GM21737 (cell line): ENCODE measurements around the gene G2E3.
"Not testable (repeated sequence)": the region's sequence is repeated elsewhere in the genome, so short reads cannot be mapped to it uniquely, and the experiment has no call there.

Source experiments
- ATAC-seq: cut with Tn5 transposase; IDR thresholded peaks from one replicate; pipeline ENCODE4 v1.9.1; 2021; ENCODE audit warnings: mild to moderate bottlenecking, moderate library complexity; ENCODE audit not compliant: unreplicated experiment

The G2E3 gene

DNA sequence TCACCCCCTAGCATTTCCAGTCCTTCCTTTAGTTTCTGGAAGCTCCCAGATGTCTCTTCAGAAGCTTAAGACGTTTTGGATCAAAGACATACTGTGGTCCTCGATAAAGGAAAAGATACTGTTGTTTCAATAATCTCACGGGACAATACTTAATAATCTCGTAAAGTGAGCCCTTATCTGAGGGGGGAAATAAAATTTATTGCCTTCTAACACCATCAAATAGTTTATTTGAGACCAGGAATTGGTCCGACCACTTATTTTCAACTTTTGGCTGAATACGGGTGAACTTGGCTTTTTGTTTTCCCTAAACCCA is 640 bp upstream of the G2E3 start:
- ATAC-seq: no peak

DNA sequence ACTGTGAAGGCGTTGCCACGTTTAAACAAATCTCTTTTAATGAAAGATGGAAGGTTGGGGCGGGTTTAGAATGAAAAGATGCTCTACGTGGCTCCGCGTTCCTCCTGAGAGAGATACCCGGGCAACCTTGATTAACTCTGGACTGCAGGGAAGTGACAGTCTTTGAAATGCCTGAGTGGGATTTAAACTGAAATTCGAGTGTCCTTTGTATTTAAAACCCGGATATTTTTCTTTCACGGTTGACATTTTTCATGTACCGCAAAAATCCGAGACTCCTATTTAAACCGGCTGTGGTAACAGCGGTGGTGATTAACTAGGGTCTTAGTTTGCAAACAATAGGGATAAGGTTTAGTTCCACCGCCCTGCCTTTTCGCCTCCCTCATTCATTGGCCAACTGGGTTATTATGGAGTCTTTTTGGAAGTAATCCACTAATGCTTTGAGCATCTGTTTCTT is 707 bp downstream of the G2E3 start:
- no peak for ATAC-seq

DNA sequence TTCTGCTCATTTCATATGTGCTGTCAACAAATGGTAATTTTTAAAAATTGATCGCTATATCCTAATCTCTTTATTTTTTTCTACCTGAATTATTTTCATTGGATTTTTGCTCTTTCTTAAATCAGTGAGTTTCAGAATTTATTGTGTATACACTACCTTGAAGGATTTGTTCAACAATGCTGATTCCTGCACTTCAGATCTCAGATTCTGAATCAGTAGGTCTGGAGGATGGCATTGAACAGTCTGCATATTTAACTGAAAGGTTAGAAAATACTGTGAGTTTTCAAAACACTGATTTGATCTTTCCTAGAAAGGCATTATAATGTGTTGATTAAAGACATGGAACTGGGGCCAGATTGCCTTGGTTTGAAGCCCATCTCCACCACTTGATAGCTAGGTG is 1.6 kb downstream of the G2E3 start:
- ATAC-seq: no peak

DNA sequence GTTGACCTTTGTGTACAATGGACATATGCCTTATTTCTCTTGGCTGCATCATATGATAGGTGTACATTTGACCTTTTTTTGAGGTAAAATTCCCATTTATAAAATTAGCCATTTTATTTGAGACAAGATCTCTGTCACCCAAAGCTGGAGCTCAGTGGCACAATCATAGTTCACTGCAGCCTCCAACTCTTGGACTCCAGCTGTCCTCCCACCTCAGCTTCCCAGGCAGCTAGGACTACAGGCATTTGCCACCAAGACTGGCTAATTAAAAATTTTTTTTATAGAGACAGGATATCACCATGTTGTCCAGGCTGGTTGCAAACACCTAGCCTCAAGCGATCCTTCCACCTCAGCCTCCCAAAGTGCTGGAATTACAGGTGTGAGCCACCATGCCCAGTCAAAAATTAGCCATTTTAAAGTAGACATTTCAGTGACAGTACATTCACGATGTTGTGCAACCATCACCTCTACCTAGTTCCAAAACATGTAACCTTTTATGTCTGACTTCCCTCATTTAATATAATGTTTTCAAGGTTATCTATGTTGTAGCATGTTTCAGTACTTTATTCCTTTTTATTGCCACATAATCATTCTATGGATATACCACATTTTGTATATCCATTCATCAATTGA is 5.4 kb downstream of the G2E3 start:
- no peak for ATAC-seq

DNA sequence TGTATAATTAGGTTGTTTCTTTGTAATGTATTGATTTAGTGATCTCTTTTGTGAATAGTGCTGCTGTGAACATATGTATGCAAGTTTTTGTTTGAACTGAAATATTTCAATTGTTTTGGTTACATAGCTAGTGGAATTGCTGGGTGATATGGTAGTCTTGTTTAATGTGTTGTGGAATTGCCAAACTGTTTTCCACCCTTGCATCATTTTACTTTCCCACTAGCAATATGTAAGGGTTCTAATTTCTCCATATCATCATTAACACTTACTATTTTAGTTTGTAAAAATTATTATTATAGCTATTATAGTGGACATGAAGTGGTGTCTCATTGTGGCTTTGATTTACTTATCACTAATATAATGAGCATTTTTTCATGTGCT is 5.9 kb downstream of the G2E3 start:
- no peak for ATAC-seq

DNA sequence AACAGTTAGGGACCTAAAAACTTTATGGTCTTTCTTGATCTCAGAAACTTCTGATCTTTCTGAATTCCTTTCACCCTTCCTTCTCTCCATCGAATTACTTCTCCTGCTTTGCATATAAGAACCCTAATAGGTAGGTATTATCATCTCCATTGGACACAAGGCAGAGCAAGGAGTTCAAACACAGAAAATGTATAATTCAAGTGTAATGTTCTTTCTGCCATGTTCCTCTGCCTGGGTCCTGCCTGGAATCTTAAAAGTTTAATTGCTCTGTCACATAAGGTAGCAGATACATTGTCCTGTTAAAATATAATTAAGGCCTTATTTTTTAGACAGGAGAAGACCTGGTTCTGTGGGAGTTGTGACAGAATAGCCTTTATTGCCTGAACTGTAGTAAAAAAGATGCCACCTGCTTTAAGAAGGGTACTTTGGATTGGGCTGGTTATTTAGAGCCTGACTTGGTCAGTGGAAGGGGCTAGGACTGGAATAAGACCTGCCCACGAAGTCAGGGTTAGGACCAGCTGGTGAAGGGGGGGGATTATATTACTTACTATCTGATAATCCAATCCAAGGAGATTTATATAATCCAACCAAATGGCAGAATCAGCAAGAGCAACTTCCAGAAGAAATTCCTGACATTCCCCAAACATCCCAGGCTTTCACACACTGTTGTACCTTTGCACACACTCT is 10.4 kb downstream of the G2E3 start:
- no peak for ATAC-seq

DNA sequence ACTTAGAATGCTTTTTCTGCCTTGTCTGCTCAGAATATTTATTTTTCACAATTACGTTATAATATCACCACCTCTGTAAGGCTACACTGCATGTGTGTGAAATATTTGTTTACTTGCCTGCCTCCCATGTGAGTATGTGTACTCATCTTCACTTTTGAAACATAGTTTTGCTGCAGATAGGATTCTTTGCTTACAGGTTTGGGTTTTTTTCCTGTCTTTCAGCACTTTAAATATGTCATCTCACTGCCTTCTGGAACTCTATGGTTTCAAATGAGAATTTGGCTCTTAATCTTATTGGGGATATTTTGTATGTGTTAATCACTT is 10.9 kb downstream of the G2E3 start:
- no peak for ATAC-seq

DNA sequence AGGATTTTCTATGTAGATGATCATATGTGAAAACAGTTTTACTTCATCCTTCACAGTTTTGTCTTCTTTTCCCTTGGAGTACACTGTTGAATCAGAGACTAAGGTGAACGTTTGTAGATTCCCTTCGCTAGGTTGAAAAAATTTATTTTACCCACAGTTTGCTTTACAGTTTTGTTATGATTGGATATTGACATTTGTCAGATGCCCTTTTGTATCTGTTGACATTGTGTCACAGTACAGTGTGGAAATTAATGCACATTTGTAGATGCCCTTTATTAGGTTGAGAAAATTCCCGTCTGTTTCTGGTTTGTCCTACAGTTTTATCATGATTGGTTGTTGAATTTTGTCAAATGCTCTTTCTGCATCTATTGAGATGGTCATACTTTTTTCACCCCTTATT is 13.3 kb downstream of the G2E3 start:
- ATAC-seq: no peak

DNA sequence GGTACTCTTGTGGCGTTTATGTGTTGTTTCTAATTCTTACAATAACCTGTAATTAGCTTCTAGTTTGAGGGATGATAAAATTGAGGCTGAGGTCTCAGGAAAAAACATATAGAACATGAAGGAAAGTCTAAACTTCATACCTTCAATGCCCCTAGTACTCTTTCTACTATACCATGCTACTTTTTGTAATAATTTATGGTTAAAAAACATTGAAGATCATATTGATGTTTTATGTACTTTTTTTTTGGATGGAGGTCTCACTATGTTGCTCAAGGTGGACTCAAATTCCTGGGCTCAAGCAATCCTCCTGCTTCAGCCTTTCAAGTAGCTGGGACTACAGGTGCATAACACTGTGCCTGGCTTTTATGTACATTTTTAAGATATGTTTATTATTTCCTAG is 13.8 kb downstream of the G2E3 start:
- ATAC-seq: no peak

DNA sequence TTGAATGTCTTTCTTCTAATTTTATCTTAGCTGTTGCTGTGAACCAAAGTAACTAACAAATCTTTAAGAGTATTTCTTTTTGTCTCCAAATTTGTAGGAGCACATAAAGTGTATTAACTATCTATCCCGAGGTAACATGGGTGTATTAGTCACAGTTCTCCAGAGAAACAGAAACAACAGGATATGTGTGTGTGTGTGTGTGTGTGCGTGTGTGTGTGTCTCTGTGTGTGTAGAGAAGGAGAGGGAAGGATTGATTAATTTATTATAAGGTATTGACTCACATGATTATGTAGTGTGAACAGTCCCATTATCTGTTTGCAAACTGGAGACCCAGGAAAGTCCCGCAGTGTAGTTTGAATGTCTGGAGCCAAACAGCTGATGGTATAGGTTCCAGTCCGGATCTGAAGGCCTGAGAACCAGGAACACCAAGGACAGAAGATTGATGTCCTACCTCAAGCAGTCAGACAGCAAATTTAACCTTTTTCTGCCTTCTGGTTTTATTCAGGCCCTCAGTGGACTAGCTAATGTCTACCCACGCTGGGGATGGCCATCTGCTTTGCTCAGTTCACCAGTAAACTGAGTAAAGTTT is 14.4 kb downstream of the G2E3 start:
- no peak for ATAC-seq

DNA sequence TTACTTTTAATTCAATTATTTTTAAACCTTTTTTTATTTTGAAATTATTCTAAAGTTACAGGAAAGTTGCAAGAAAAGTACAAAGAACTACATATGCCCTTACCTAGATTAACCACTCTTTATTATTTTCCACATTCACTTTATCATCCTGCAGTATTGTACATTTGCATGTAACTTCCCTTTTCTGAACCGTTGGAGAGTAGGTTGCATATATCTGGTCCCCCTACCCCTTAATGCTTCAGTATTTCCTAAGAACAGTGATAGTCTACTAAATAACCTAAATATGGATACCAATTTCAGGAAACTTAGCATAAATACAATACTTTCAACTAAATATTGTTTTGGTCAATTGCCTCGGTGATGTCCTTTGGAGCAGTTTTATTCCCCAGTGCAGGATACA is 15.0 kb downstream of the G2E3 start:
- no peak for ATAC-seq

DNA sequence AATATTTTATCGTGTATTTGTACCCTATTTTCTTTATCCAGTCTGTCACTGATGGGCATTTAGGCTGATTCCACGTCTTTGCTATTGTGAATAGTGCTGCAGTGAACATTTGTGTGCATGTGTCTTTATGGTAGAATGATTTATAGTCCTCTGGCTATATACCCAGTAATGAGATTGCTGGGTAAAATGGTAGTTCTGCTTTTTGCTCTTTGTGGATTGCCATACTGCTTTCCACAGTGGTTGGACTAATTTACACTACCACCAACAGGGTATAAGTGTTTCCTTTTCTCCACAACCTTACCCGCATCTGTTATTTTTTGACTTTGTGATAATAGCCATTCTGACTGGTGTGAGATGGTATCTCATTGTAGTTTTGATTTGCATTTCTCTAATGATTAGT is 15.8 kb downstream of the G2E3 start:
- ATAC-seq: not testable (repeated sequence)

DNA sequence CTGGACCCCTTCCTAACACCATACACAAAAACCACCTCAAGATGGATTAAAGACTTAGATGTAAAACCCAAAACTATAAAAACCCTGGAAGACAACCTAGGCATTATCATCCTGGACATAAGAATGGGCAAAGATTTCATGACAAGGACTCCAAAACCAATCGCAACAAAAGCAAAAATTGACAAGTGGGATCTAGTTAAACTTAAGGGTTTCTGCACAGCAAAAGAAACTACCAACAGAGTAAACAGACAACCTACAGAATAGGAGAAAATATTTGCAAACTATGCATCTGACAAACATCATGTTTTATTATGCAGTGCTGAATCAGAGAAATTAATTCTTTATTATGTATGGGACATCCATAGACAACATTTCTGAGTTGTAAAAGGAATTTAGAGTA is 17.4 kb downstream of the G2E3 start:
- ATAC-seq: not testable (repeated sequence)

DNA sequence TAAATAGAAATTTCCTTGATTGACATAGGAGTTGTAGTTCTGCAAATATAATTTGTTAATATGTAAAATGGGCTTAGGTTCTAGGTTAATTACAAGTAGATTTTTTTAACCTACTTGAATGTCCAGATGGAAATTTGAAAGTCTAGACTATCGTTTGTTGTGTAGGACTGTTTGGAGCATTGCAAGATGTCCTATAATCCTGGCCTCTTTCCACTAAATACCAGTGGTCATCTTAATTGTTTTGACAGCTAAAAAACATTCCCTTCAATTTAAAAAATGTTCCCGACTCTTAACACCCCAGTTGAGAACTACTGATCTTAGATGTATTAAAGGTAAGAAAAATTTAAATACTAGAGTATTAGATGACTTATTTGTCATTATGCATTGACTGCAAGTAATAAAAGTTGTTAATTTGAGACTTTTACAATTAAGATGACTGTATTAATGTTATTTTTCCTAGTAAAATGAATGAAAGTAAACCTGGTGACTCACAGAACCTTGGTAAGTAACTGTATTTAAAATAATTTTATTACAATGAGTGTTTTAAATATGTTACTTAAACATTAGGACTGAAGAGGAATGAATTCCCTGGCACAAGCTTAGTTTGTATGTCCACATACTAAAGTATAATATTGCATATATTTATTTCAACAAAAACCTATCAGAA is 21.8 kb downstream of the G2E3 start:
- no peak for ATAC-seq

DNA sequence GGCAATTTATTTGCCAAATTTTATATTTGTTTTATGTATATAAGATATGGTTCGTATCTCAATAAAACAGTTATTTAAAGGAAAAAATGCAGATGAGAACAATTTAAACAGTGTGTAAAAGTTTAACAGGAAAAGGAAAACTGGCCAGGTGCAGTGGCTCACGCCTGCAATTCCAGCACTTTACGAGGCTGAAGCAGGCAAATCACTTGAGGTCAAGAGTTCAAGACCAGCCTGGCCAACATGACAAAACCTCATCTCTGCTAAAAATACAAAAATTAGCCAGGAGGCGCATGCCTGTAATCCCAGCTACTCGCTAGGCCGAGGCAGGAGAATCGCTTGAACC is 22.3 kb downstream of the G2E3 start:
- ATAC-seq: no peak

DNA sequence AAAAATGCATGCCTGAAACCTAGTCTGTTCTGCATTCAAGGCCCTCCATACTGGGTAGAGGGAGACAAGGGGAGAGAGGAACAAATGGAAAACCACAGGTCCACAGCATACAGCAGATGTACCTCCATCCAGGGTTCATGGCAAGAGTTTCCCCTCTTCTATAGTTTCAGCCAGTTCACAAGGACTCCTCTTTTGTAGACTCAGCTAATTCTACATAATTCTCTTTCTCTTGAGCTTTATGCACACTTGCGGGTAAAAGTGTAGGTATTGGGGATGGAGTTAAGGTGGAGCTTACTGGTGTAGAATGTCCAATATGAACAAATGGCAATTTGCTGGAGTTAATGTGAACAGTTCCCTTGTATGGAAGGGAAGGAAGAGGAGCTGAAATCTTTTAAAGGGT is 23.4 kb downstream of the G2E3 start:
- no peak for ATAC-seq

DNA sequence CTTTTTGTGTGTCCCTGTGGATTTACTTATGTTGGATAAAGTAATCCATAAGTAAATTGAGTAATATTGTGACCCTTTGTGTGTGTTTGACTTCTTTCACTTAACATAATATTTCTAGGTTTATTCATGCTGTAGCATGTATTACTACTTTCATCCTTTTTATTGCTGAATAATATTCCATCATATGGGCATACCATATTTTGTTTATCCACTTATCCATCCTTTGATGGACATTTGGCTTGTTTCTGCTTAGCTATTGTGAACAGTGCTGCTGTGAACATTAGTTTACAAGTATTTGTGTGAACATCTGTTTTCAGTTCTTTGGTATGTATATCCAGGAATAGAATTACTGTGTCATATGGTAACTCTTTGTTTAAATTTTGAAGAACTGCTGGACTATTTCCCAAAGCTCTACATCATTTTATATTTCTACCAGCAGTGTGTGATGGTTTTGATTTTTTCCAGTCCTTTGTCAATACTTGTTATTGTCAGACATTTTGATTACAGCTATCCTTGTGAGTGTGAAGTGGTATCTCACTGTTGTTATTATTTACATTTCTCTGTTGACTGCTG is 25.2 kb downstream of the G2E3 start:
- ATAC-seq: no peak

DNA sequence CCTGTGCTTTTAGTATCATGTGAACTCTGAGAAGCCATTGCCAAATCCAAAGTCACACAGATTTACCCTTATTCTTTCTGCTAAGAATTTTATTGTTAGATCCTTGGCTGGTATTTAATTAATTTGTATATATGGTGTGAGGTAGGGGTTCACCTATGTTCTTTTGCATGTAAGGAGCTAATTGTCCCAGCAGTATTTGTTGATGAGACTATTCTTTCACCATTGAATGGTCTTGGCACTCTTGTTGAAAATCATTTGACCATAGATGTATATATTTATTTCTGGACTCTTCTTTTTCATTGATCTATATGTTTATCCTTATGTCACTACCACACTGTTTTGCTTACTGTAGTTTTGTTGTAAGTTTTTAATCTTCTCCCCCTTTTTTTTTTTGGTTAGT is 26.2 kb downstream of the G2E3 start:
- no peak for ATAC-seq

DNA sequence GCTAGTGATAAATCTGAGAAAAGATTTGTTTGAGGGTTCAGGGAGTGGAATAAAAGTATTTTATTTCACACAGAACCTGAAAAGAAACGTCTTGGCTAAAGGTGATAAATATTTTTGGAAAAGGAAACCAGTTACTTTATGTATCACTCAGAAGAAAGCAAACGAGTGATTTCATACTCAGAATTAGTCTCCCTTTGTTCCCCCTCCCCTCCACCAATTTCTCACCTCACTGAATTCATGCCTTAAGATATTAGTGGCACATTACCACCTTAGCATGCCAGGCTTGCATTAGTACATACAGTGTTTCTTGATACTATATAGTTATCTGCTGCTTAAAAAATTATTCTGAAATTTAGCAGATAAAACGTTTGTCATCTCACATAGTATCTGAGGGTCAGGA is 28.2 kb downstream of the G2E3 start:
- ATAC-seq: no peak

DNA sequence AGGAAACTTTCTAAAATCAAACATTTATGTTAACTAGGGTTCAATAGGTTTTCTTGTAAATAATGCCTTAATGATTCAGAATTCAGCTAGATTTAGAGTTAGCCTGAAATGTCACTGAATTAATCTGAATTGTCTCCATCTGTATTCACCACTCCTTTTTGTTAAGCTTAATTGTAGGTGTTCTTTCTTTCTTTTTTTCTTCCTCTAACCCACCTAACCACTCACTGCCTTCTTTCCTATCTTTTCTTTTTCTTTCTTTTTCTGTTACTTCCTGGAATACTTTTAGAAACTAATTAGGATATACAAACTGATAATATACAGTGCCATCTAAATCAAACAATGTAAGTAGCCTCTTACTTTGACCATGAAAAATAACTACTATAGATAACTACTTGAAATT is 29.9 kb downstream of the G2E3 start:
- no peak for ATAC-seq

DNA sequence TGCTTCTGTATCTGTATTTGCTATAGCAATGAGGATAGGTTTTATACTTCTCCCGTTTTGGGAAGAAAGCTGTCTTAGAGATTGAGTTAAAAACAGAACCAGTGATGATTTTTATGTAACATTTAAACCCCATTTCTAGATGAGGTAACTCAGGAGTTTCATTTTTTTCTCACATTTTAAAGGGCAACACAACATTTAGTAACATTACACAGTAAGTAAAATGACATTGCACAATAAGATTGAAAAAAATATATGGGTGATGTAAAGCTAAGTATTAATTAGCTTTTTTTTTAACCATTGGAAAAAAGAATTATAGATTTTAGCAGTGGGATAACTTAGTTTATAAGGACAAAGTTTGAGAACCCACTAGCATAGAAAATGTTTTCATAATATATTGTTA is 38.0 kb downstream of the G2E3 start:
- ATAC-seq: no peak

DNA sequence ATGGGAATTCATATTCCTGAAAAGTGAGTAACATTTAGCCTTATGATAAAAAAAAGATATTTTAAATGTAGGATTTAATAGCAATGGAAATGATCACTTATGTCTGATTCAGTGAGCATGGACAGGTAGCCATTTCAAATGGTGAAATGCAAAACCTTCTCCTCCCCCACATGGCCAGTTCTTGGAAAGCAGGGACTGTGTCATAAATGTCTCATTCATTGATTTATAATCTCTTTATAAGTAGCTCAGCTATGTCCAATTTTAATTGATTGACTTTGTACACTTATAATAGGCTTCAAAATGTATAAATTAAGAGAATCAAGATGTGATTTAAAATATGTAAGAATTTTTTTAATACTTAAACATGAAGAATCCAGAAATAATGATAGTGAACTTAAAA is 38.5 kb downstream of the G2E3 start:
- ATAC-seq: no peak
